GM12875 (cell line): ENCODE data around the gene FCAMR.

Experiments
- H3K4me3 ChIP-seq: one replicate; pipeline ENCODE4 v1.5.1; 2011; ENCODE audit warnings: low read depth, low read length, control low read depth
- CTCF ChIP-seq: IDR thresholded peaks from 2 replicates; pipeline ENCODE4 v1.5.1; 2011; ENCODE audit warnings: low read depth, mild to moderate bottlenecking, control low read depth, inconsistent platforms, low read length, moderate library complexity, borderline replicate concordance; ENCODE audit not compliant: insufficient read depth

The FCAMR gene

GRCh38 chr1:206945779-206946178, 24.5 kb downstream of the FCAMR start:
- no peak for TF ChIP-seq CTCF
- no peak overlapping the region for H3K4me3 ChIP-seq

- TF ChIP-seq CTCF, result no peak
- no peak overlapping the region for H3K4me3 ChIP-seq
Observed at GRCh38 chr1:206944703-206945102, 25.6 kb downstream of the FCAMR start.

- TF ChIP-seq CTCF, result no peak
- no peak overlapping the region for H3K4me3 ChIP-seq
Observed at GRCh38 chr1:206941766-206942418, 28.4 kb downstream of the FCAMR start.

- TF ChIP-seq CTCF, result no peak
- H3K4me3 ChIP-seq, result no peak overlapping the region
Observed at GRCh38 chr1:206940588-206940936, 29.7 kb downstream of the FCAMR start.

GRCh38 chr1:206939841-206940587, 30.2 kb downstream of the FCAMR start:
- no peak for TF ChIP-seq CTCF
- H3K4me3 ChIP-seq, result no peak overlapping the region

GRCh38 chr1:206939131-206939530, 31.1 kb downstream of the FCAMR start:
- H3K4me3 ChIP-seq, result no peak overlapping the region
- TF ChIP-seq CTCF, result no peak

- no peak overlapping the region for H3K4me3 ChIP-seq
- TF ChIP-seq CTCF, result no peak
Observed at GRCh38 chr1:206937425-206937824, 32.8 kb downstream of the FCAMR start.
